IPS-NIHi11 (cell line): Measurements from ENCODE around the gene SLC3A2.
A peak's percentile ranks its signal among the peaks of the same experiment; 100 is the strongest.
"Not testable (repeated sequence)": the region's sequence is repeated elsewhere in the genome, so short reads cannot be mapped to it uniquely, and the experiment has no call there.

Experiments
- DNase-seq: peaks from one replicate; pipeline ENCODE4 v3.0.0; 2012; ENCODE audit warnings: mixed read lengths, low spot score

SLC3A2 gene

GRCh38 chr11:62852523-62853188 is 28.0 kb upstream of the SLC3A2 start:
- DNase-seq: no peak

DNA sequence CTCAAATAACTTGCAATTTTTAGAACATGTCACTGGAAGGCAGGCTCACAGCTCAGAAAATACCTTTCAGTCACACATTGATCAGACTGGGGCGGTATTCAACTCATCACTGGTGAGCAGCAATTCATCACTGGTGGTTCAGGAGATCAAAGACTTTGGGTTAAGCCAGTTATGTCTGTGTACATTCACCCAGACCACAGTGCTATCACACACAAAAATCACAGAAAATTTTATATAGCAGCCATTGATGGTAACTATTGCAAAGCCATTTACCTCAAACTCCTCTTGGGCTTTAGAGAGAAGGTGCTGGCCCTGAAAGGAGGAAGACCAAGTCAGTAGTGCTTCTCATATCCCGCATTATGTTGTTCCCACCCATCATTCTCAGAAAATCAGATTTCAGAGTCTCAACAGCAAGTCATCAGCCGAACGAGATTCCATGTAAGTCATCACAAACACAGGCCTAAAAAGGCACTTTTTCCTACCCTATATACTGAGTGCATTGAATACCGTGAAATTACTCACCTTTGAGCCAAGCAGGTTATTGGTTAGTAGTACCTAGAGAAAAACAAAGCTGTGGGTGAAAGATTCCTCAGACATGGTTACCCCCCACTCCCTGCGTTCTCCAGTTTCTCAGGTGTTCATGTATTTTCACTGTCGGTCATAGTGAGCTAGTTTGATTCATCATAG is 27.3 kb upstream of the SLC3A2 start:
- DNase-seq: no peak

DNA sequence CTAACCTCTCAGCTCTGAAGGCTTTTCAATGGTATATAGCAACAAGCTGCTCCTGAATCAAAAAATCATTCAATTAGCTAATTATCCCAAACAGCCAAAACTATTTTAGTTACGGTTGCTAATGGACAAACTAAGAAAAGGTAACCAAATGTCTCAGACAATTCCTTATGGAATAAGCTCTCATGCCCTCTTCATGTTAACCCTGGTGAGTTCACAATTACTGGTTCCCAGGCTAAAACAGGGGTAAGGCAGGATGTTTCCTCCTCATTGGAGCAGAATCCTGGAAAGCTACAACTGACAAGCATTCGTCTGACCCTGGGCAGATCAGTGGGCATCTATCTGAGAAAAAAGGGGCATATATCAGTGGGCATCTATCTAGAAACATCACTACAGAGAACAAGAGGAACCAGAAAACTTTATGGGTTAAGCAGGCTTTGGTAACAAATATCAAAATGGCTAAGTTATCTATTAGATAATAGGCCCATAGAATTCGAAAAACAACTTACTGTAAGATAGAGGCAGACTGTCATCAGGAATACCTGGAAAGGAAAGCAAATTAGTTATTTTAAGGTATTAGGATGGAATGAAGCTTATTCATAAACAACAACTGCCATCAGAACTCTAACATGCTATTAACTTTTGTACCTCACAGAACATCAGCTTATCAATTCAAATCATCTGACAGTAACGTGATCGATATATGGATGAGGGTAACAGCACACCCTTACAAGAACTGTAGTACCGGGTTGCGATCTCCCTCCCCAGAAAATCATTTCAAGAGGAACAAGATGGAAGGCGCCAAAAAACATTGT is 26.5 kb upstream of the SLC3A2 start:
- DNase-seq: no peak

GRCh38 chr11:62854825-62855570 is 25.7 kb upstream of the SLC3A2 start:
- no peak for DNase-seq

- DNase-seq: peak; percentile 92
These were observed 24.9 kb upstream of the SLC3A2 start for GRCh38 chr11:62855571-62856332.

GRCh38 chr11:62856333-62856895 is 24.3 kb upstream of the SLC3A2 start:
- no peak for DNase-seq

GRCh38 chr11:62857541-62857982 is 23.1 kb upstream of the SLC3A2 start:
- DNase-seq: no peak

DNA sequence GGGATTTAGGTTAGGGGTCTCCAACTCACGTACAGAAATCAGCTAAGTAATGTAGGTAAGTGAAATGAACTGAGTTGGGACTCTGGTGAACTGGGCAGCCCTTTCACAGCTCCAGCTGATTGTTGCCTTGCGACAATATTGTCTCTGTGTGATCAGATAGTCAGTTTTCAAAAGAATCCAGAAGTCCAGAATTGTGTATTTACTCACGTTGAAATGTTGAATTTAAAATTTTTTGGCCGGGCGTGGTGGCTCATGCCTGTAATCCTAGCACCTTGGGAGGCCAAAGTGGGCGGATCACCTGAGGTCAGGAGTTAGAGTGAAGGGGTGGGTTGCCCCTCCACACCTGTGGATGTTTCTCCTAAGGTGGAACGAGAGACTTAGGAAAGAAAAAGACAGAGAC is 22.5 kb upstream of the SLC3A2 start:
- no peak for DNase-seq

DNA sequence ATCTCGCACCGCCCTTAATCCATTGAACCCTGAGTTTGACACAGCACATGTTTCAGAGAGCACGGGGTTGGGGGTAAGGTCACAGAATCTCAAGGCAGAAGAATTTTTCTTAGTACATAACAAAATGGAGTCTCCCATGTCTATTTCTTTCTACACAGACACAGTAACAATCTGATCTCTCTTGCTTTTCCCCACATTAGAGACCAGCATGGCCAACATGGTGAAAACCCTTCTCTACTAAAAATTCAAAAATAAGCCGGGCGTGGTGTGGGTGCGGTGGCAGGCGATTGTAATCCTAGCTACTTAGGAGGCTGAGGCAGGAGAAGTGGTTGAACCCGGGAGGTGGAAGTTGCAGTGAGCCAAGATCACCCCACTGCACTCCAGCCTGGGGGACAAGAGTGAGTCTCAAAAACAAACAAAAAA is 21.4 kb upstream of the SLC3A2 start:
- DNase-seq: not testable (repeated sequence)

DNA sequence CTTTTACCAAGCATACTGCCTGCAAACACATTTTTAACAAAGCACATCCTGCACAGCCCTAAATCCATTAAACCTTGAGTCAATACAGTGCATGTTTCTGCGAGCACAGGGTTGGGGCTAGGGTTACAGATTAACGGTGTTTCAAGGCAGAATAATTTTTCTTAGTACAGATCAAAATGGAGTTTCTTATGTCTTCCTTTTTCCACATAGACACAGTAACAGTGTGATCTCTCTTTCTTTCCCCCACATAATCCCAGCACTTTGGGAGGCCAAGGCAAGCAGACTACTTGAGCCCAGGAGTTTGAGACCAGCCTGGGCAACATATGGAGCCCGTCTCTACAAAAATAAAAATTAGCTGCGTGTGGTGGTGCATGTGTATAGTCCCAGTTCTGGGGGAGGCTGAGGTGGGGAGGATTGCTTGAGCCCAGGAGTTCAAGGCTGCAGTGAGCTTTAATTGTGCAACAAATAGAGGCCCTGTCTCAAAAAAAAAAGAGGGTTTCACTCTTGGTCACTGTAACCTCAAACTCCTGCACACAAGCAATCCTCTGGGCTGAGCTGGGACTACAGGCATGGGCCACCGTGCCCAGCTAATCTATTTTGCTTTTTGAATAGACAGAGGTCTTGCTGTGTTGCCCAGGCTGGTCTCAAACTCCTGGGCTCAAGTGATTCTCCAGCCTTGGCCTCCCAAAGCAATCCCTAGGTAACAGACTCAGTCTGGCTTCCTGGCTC is 19.7 kb upstream of the SLC3A2 start:
- no peak for DNase-seq

DNA sequence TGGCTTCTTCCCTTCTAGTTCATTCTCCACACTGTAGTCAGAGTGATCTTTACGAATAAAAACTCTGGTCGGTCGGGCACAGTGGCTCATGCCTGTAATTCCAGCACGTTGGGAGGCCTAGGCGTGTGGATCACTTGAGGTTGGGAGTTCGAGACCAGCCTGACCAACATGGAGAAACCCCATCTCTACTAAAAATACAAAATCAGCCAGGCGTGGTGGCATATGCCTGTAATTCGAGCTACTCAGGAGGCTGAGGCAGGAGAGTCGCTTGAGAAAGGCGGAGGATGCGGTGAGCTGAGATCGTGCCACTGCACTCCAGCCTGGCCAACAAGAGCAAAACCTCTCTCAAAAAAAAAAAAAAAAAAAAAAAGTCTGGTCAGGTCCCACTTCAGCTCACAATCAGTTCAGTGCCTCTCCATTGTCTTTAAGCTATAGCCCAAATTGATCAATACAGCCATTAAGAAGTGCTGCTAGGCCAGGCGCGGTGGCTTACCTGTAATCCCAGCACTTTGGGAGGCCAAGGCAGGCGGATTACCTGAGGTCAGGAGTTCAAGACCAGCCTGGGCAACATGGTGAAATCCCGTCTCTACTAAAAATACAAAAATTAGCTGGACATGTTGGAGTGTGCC is 19.0 kb upstream of the SLC3A2 start:
- not testable (repeated sequence) for DNase-seq

DNA sequence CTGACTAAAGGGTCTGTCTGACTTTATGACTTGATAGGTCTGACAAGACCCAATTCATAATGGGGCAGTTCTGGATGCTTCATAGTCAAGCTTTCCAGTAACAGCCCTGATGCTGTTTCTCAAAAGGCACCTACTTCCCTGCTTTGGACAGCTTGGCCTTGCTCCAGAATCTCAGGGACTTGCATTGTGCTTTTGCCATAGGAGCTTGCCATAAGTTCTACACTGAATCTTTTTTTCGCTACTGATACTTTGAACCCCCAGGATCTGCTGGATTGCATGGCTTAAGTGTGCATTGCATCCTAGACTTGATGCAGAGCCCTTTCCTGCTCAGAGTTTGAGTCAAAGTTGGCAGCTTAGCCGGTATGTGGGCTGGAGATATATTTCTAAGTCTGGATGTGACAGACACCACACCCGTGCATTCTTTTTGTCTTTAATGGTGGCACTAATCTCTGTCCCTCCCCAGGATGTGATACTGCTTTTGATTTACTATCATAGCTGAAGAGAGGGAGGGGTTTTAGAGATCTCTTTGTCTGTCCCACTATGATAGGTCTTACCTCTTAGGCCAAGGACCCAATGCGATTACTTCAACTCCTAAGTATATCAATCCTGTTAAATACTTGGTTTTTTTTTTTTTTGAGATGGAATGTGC is 16.9 kb upstream of the SLC3A2 start:
- DNase-seq: no peak

DNA sequence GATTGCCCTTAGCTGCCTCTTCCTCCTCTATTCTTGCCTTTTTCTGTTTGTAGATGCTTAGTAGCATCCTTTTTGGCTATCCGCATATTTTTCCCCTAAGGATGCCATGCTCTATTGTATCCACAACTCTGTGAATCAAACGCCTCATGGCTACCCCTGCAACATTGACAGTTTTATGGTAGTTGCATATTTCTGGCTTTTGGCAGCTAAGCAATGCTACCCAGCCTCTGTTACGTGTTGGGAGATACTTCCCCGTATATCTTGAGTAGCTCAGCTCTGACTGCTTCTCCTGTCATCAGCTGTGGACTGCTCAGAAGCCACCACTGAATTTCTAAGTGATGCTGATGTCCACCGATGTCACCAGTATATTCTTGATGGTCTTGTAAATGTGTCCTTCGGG is 15.1 kb upstream of the SLC3A2 start:
- no peak for DNase-seq

GRCh38 chr11:62874851-62875250 is 5.8 kb upstream of the SLC3A2 start:
- DNase-seq: no peak

DNA sequence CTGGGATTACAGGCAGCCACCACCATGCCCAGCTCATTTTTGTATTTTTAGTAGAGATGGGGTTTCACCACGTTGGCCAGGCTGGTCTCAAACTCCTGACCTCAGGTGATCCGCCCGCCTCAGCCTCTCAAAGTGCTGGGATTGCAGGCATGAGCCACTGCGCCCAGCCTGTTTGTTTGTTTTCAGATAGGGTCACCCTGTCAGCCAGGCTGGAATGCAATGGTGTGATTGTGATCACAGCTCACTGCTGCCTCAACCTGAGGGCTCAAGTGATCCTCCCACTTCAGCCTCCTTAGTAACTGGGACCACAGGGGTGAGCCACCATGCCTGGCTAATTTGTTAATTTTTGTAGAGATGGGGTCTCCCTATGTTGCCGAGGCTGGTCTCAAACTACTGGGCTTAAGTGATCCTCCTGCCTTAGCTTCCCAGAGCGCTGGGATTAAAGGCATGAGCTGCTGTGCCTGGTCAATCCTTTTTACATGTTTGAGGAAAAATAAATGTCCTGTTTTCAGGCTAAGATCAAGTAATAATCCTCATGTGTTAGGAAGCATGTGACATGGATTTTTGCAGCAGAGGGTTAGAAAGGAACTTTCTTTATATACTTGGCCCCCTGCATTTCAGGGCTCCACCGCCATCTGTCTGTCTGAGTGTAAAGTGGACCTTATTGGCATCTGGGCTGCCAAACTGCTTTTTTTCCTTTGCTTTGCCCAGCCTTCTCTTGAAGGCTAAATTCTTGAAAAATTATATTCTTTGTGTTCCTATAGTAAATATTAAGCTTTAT is 4.8 kb upstream of the SLC3A2 start:
- DNase-seq: no peak

DNA sequence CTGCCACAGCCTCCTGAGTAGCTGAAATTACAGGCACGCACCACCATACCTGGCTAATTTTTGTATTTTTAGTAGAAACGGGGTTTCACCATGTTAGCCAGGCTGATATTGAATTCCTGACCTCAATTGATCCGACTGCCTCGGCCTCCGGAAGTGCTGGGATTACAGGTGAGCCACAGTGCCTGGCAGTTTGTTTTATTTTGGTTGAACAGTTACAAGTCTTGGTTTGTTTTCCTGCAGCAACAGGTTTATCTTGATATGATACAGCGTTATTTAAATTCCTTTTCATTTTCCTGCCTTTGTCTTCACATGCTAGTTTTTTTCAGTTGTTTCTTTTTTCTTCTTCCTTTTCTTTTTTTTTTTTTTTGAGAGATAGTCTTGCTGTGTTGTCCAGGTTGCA is 4.0 kb upstream of the SLC3A2 start:
- DNase-seq: no peak

- DNase-seq: no peak
These were observed 1.3 kb upstream of the SLC3A2 start for GRCh38 chr11:62879235-62879978.
